Suprapubic skin (tissue), 4 donors: ENCODE results near the gene ZNF335.

Experiments used
- CTCF ChIP-seq, 2 donors: fragments of 200-600 bp in 1 of 2; fragments of 450-650 bp in 1 of 2; sonication (generic) in 1 of 2; IDR thresholded peaks; one replicate each; pipeline ENCODE4 v1.5.1; 2016 to 2019; ENCODE audit warnings: antibody characterized with exemption in 2 of 2, mild to moderate bottlenecking in 1 of 2, moderate library complexity in 1 of 2
- POLR2A ChIP-seq, 2 donors: fragments of 450-650 bp; IDR thresholded peaks; one replicate each; pipeline ENCODE4 v1.6.1; 2017; ENCODE audit warnings: antibody characterized with exemption in 2 of 2, mild to moderate bottlenecking in 2 of 2, moderate library complexity in 2 of 2
- POLR2AphosphoS5 ChIP-seq, 3 donors: sonication (generic); formaldehyde crosslinking; IDR thresholded peaks; one replicate each; pipeline ENCODE4 v1.6.1; 2017; ENCODE audit warnings: antibody characterized with exemption in 3 of 3

DNA sequence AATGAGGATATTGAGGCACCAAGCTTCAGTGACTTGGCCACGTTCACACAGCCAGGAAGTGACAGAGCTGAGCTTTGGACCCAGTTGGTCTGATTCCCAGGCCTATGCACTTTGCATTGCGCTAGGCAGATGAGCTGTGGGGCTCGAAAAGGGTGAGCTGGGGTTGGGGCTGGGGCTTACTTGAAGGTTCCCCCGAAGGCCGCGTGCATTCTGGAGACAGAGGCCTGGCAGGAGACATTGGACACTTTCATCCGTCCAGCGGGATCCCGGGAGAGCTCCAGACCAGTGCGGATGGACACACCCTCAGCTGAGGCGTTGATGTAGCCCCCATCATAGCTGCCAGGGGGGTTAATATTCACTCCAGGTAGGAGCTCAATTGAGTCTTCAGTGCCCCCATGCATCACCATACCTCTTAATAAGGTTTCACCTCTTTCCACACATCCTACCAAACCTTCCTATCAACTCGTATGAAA, 62.6 kb downstream of the ZNF335 start:
- TF ChIP-seq CTCF (IDR thresholded peaks at IDR 0.05) (no peak), POLR2A (IDR thresholded peaks at IDR 0.05) (no peak), POLR2AphosphoS5 (IDR thresholded peaks at IDR 0.05) (no peak)
